ENCODE results near the gene DUOX1. TPM values are rescaled to one million over a fixed set of nuclear protein-coding genes. Genes with fewer than 3 reads are reported as not detected.

DUOX1 gene
- total and polyA plus RNA-seq, 2 donors (not counting 3 experiments of a cell fraction or from before 2014, with no cell fraction given): not detected

DNA sequence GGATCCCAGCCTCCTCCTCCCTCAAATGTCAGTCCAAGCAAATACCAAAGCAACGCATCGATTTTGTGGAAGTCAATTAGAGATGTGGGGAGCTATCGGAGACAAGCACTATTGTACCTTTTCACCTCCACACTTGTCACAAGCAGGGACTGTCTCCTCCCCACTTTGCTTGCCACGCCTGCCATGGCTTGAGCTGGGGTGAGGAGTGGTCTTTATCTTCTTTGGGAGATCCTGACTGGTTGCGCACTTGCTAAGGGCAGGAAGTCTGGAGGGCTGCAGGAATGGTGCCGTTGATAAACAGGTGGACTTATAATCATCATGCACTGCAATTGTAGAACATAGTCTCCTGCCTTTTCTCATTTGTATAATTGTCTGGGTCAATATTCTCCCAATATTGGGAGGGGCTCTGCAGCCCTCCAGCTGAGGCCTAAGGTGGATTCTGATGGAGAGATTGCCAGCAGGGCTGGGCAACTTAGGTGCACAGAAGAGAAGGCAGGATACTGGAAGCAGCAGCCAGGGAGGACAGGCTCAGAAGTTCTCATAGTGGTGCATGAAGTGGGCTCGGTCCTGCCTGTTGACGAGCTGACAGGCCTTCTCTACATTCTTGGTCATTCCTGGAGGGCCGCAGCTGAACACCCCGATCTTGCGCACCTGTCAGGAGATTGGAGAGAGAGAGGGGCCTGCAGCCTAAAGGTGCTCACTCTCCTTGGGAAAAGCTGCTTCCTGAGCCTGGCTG lies 36.0 kb upstream of the DUOX1 start:
- ChIA-PET POLR2A (no interaction called here), CTCF (interaction anchor here (1.0 to 1.8 kb wide), 2 partner anchors 13 to 24 kb away, joined by 3 to 6 read pairs; no protein-coding TSS in a partner anchor)
- no peak overlapping the region for H3K4me3 ChIP-seq (replicated peaks in 1 of 3; ENCODE audit: insufficient read depth in 1 of 3, low read depth in 1 of 3, low read length in 3 of 3)
- TF ChIP-seq JUN (IDR thresholded peaks at IDR 0.05; ENCODE audit: borderline replicate concordance, insufficient read depth, insufficient read length, low read depth): no peak
- TF ChIP-seq GATA2 (IDR thresholded peaks at IDR 0.05; ENCODE audit: insufficient read depth, insufficient read length, low read depth, low read length): no peak
- TF ChIP-seq FOS (IDR thresholded peaks at IDR 0.05; ENCODE audit: borderline replicate concordance, insufficient read depth, low read length): no peak
- no peak for TF ChIP-seq MYC (IDR thresholded peaks at IDR 0.05; ENCODE audit: low read depth, low read length)
- TF ChIP-seq, protein P1, sequence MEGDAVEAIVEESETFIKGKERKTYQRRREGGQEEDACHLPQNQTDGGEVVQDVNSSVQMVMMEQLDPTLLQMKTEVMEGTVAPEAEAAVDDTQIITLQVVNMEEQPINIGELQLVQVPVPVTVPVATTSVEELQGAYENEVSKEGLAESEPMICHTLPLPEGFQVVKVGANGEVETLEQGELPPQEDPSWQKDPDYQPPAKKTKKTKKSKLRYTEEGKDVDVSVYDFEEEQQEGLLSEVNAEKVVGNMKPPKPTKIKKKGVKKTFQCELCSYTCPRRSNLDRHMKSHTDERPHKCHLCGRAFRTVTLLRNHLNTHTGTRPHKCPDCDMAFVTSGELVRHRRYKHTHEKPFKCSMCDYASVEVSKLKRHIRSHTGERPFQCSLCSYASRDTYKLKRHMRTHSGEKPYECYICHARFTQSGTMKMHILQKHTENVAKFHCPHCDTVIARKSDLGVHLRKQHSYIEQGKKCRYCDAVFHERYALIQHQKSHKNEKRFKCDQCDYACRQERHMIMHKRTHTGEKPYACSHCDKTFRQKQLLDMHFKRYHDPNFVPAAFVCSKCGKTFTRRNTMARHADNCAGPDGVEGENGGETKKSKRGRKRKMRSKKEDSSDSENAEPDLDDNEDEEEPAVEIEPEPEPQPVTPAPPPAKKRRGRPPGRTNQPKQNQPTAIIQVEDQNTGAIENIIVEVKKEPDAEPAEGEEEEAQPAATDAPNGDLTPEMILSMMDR (IDR thresholded peaks at IDR 0.05; ENCODE audit: extremely low read depth in 1 of 2, insufficient read depth in 1 of 2, low read depth in 1 of 2, low read length in 2 of 2): no peak
- FAIRE-seq (no peak), DNase-seq (ENCODE audit: low read depth, low spot score) (no peak)
- H3K27ac ChIP-seq (ENCODE audit: insufficient read depth, low read depth, low read length): no peak overlapping the region
- no peaks in the 10 kb centered on the region for H3K79me2 ChIP-seq (ENCODE audit: control insufficient read depth, insufficient read depth, low read length)
- peaks cover 18% of the 10 kb centered on the region in 2 experiments for H3K27me3 ChIP-seq (ENCODE audit: control insufficient read depth in 2 of 2, insufficient read depth in 2 of 2, low read length in 2 of 2)
- no TSS peak for BruUV-seq (replicated peaks)
- no peaks in the 10 kb centered on the region for H4K20me1 ChIP-seq (replicated peaks; ENCODE audit: control insufficient read depth, extremely low read depth, insufficient read depth, low read length)
- H3K4me1 ChIP-seq (ENCODE audit: control insufficient read depth, extremely low read depth, insufficient read depth, low read length): no peaks in the 10 kb centered on the region
- no peaks in the 10 kb centered on the region for H3K9me1 ChIP-seq (replicated peaks; ENCODE audit: control insufficient read depth, extremely low read depth, insufficient read depth, low read length)
- H2AFZ ChIP-seq (ENCODE audit: low read depth, low read length): no peak overlapping the region
- intact Hi-C loops (cut with micrococcal nuclease): no loop called here
- no peaks in the 10 kb centered on the region for H3K36me3 ChIP-seq (ENCODE audit: control insufficient read depth in 2 of 2, extremely low read depth in 1 of 2, insufficient read depth in 2 of 2, low read length in 2 of 2)
- no peaks in the 10 kb centered on the region for H3K9me3 ChIP-seq (replicated peaks; ENCODE audit: control insufficient read depth, insufficient read depth, low read length)
- dilution Hi-C loops (cut with MboI; ENCODE audit: extremely low pct_ligation_motif_present, low sequenced_read_pairs): no loop called here
- no peak overlapping the region for H3K9ac ChIP-seq (replicated peaks; ENCODE audit: extremely low read depth, insufficient read depth, low read length)
- H3K4me2 ChIP-seq (ENCODE audit: insufficient read depth, low read length): no peak overlapping the region
